ENCODE measurements around the gene SPDYE3. TPM values are rescaled to one million over a fixed set of nuclear protein-coding genes. Genes with fewer than 3 reads are reported as not detected.
"Not testable (repeated sequence)": the region's sequence is repeated elsewhere in the genome, so short reads cannot be mapped to it uniquely, and the experiment has no call there.

The SPDYE3 gene
- total RNA-seq = not detected

- H3K27me3 ChIP-seq; DNase-seq; H3K27ac ChIP-seq; H3K9me3 ChIP-seq; H3K4me1 ChIP-seq; H3K4me3 ChIP-seq; H3K36me3 ChIP-seq; intact Hi-C loops (cut with DNase I; ENCODE audit: low total_unique reads): not testable (repeated sequence)
Observed at GRCh38 chr7:100307402-100307801, at the start of gene SPDYE3. TSS of gene SPDYE3 (plus strand) at chr7:100307702. CDS start at chr7:100307886, 184 bp downstream.

GRCh38 chr7:100259984-100260383 lies 47.5 kb upstream of the SPDYE3 start:
- H3K27me3 ChIP-seq; intact Hi-C loops (cut with DNase I; ENCODE audit: low total_unique reads); H3K36me3 ChIP-seq; H3K9me3 ChIP-seq; H3K4me3 ChIP-seq; DNase-seq; H3K27ac ChIP-seq; H3K4me1 ChIP-seq: not testable (repeated sequence)

- DNase-seq; H3K27me3 ChIP-seq; H3K27ac ChIP-seq; H3K4me3 ChIP-seq; H3K9me3 ChIP-seq; H3K36me3 ChIP-seq; H3K4me1 ChIP-seq; intact Hi-C loops (cut with DNase I; ENCODE audit: low total_unique reads): not testable (repeated sequence)
Observed at GRCh38 chr7:100262896-100263295, 44.6 kb upstream of the SPDYE3 start.

GRCh38 chr7:100264223-100264622 lies 43.3 kb upstream of the SPDYE3 start:
- H3K36me3 ChIP-seq; H3K27ac ChIP-seq; intact Hi-C loops (cut with DNase I; ENCODE audit: low total_unique reads); H3K27me3 ChIP-seq; H3K4me1 ChIP-seq; H3K4me3 ChIP-seq; H3K9me3 ChIP-seq; DNase-seq: not testable (repeated sequence)

GRCh38 chr7:100264669-100265165 lies 42.8 kb upstream of the SPDYE3 start:
- H3K9me3 ChIP-seq; H3K27me3 ChIP-seq; H3K4me3 ChIP-seq; intact Hi-C loops (cut with DNase I; ENCODE audit: low total_unique reads); H3K36me3 ChIP-seq; H3K4me1 ChIP-seq: not testable (repeated sequence)
- peak in 1 of 2 donors; percentile 23 for DNase-seq
- peak overlapping the region in 1 of 2 donors; percentile 23 for H3K27ac ChIP-seq

- H3K36me3 ChIP-seq; H3K4me1 ChIP-seq; DNase-seq; H3K9me3 ChIP-seq; H3K4me3 ChIP-seq; intact Hi-C loops (cut with DNase I; ENCODE audit: low total_unique reads); H3K27me3 ChIP-seq; H3K27ac ChIP-seq: not testable (repeated sequence)
Observed at GRCh38 chr7:100265851-100266250, 41.7 kb upstream of the SPDYE3 start.

GRCh38 chr7:100266576-100267354 lies 40.7 kb upstream of the SPDYE3 start:
- intact Hi-C loops (cut with DNase I; ENCODE audit: low total_unique reads) = no loop called here
- H3K27me3 ChIP-seq = no peaks in the 10 kb centered on the region
- H3K4me3 ChIP-seq = no peak overlapping the region
- no peaks in the 10 kb centered on the region for H3K36me3 ChIP-seq
- H3K27ac ChIP-seq = no peak overlapping the region
- TF ChIP-seq CTCF (IDR thresholded peaks at IDR 0.05) (no peak), POLR2A (IDR thresholded peaks at IDR 0.05) (no peak)
- no peaks in the 10 kb centered on the region for H3K9me3 ChIP-seq
- no peaks in the 10 kb centered on the region for H3K4me1 ChIP-seq
- DNase-seq = no peak

- no peak overlapping the region for H3K4me3 ChIP-seq
- no peaks in the 10 kb centered on the region for H3K9me3 ChIP-seq
- no peaks in the 10 kb centered on the region for H3K27me3 ChIP-seq
- no peak for TF ChIP-seq CTCF (IDR thresholded peaks at IDR 0.05)
- no peak overlapping the region for H3K27ac ChIP-seq
- DNase-seq = no peak
- no peaks in the 10 kb centered on the region for H3K36me3 ChIP-seq
- intact Hi-C loops (cut with DNase I; ENCODE audit: low total_unique reads) = no loop called here
- H3K4me1 ChIP-seq = no peaks in the 10 kb centered on the region
Observed at GRCh38 chr7:100267648-100268047, 39.9 kb upstream of the SPDYE3 start.

- H3K9me3 ChIP-seq; intact Hi-C loops (cut with DNase I; ENCODE audit: low total_unique reads); H3K4me1 ChIP-seq; H3K4me3 ChIP-seq; H3K27ac ChIP-seq; H3K36me3 ChIP-seq; H3K27me3 ChIP-seq; DNase-seq: not testable (repeated sequence)
Observed at GRCh38 chr7:100268882-100269281, 38.6 kb upstream of the SPDYE3 start.

- H3K4me1 ChIP-seq; H3K9me3 ChIP-seq; DNase-seq; H3K27me3 ChIP-seq; intact Hi-C loops (cut with DNase I; ENCODE audit: low total_unique reads); H3K36me3 ChIP-seq: not testable (repeated sequence)
- Histone ChIP-seq H3K4me3 (peak overlapping the region in 1 of 2 donors; percentile 15), H3K27ac (peak overlapping the region; percentile 59 to 67)
Observed at GRCh38 chr7:100269306-100270045, 38.0 kb upstream of the SPDYE3 start.
